GM18526 (cell line): ENCODE data around the gene CACNA1G.

Experiments
- POLR2A ChIP-seq: IDR thresholded peaks from 3 replicates; pipeline ENCODE4 v1.6.1; 2011; ENCODE audit not compliant: insufficient read length; ENCODE audit errors: extremely low read depth

Gene CACNA1G

DNA sequence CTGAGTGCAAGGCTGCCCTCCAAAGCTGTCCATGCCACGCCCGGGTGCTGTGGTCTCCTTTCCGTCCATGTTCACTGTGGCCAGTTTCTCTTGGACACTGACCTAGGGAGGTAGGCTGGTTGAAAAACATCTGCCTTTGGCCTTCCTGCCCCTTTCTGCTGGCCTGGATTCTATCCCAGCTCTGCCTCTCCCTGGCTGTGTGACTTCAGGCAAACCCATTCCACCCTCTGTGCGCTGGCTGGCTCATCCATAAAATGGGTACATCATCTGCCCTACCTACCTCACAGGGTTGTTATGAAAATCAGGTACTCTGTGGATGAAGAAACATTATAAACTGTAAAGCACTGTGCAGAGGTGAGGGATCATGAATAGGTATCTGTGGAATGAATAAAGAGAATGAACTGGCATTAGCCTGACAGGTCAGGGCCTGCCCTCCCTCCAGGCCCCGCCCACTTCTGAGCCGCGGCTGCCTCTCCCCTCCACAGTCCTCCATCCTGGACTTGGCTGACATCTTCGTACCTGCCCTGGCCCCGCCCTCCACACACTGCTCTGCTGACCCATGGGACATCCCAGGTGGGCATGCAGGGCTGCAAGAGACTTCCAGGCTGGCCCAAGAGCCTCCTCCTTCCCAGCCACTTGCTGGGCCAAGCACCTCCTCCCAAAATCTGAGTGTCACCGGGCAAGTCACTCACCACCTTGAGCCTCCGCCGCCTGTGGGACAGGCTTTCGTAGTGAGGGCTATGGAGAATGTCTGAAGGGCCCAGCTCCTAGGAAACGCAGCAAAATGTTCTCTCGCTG is 20.6 kb upstream of the CACNA1G start:
- TF ChIP-seq POLR2A, result no peak

DNA sequence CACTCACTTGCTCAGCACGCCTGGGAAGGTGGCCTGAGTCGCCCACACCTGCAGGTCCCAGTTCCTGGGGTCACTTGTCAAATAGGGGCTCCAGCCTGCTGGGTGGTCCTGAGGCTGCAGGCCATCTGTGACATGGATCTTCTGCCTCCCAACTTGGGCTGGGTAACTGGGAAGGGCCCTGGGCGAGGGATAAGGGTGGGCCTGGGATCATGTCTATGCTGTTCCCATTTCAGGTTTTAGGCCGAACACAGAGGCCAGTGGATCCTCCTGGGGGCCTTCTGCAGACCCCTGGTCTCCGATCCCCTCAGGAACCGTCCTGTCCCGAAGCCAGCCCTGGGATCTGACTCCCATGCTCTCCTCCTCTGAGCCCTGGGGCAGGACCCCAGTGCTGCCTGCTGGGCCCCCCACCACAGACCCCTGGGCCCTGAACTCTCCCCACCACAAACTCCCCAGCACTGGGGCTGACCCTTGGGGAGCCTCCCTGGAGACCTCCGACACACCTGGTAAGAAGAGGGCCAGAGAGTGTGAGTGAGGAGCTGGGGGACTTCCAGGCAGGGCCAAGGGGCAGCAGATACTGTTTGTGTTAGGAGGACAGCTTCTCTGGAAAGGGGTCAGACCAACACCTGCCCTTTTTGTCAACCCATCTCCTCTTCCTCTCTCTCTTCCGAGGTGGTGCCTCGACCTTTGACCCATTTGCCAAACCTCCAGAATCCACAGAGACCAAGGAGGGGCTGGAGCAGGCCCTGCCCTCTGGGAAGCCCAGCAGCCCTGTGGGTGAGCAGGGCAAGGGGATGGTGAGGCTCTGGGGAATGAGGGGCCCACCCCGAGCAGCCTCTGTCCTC is 19.7 kb upstream of the CACNA1G start:
- no peak for TF ChIP-seq POLR2A

DNA sequence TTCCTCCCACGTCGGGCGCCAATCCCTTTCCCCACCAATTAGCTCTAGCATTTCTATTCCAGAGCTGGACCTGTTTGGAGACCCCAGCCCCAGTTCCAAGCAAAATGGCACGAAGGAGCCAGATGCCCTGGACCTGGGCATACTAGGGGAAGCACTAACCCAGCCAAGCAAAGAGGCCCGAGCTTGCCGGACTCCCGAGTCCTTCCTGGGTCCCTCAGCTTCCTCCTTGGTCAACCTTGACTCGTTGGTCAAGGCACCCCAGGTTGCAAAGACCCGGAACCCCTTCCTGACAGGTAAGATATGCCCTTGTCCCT is 19.2 kb upstream of the CACNA1G start:
- no peak for TF ChIP-seq POLR2A

DNA sequence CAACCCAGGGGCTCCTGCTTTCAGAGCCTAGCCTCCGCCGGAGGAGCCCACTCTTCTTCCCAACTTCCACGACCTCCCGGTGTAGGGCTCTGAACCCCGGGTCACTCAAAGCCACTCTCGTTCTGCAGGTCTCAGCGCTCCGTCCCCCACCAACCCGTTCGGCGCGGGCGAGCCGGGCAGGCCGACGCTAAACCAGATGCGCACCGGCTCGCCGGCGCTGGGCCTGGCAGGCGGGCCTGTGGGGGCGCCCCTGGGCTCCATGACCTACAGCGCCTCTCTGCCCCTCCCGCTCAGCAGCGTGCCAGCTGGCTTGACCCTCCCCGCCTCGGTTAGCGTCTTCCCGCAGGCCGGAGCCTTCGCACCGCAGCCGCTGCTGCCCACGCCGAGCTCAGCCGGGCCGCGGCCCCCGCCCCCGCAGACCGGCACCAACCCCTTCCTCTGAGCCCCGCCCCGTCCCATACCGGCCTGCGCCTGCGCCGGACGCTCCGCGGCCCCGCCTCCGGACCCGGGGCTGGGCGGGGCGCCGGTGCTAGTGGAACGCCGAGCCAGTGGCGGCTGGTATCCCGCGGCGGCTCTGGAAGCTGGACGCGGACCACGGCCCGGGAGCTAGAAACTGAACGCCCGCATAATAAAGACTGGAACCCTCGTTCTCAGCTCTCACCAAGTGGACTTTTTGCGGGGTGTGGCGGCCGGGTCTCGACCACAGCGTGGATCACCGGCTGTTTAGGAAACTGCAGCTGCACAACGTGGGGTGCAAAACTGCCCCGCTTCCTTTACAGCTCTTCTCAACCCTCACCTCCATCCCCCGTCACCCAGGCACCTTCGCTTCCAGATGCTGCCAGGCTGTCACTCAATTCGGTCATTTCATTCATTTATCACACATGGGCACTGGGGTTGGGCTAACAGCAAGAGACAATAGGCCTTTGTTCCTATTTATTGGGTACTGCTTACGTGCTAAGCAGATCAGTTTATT is 18.5 kb upstream of the CACNA1G start:
- peak; percentile 36 for TF ChIP-seq POLR2A

DNA sequence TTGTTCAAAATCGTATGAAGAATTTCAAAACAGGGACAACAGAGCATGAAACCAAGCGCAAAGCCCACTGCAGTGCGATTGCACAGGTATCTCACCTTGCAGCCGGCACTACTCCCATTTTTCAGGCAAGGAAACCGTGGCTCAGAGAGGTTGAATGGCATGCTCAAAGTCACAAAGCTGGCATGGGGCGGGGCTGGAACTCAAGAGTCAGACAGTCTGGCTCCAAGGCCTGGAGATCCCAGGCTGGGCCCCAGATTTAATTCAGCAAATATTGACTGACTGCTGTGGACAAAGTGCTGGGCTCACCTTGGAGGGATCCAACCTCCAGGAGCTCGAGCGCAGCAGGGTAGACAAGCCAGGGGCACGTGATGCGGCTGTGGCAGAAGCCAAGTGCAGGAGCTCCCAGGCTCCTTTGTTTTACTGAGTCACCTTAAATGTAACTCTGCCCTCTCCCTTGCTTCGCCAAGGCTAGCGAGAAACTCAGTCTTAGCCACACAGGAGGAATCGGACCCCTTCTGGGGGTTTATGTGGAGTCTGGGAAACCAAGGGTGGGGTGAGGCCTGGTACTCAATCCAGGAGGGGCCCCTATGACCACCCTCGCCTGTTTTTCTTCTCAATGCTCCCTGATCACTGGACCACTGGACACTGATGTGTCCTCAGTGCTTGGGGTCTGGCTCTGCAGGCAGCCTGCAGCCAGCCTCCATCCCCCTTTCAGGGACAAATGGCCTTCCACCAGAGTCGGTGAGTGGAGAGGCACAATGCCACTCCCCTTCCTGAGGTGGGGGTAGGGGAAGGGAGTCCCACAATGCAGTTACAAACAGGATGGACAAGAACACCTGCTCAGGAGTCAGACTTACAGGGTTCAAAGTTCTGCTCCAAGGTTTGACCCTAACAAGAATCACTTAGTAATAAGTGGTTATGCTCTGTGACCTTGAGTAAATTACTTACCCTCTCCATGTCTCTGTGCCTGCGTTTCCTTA is 17.4 kb upstream of the CACNA1G start:
- TF ChIP-seq POLR2A, result no peak

DNA sequence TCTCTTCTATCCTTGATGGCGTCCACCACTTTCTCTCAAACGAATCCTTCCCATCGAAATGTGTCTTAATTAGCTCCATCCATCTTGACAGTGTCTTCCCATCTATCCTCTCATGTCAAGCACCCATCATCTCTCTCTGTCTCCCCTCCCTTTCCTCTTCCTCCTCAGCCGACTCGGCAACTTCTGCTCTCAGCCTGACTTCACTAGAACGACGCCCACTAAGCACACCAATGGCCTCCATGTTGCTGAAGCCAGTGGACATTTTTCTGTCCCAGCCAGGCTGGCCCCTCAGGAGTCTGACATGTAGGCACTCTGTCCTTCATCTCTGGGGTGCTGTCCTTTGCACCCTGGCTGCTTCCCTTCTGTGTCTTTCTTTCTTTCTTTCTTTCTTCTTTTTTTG is 16.0 kb upstream of the CACNA1G start:
- no peak for TF ChIP-seq POLR2A

DNA sequence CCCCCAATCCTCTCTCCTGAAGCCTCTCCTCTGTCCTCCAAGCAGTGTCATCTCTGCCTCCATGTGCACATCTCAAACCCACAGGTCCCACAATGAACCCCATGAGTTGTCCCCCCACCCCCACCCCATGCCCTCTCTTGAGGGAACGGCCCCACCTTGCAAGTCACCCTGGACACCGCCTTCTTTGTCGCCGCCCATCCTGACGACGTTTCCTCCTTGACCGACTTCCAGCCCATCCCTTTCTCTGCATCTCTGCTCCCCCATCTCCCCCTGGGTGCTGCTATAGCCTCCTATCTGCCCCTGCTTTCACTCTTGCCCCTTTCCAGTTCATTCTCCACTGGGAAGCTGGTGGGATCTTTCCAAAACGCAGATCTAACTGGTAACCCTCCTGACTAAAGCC is 15.2 kb upstream of the CACNA1G start:
- no peak for TF ChIP-seq POLR2A

DNA sequence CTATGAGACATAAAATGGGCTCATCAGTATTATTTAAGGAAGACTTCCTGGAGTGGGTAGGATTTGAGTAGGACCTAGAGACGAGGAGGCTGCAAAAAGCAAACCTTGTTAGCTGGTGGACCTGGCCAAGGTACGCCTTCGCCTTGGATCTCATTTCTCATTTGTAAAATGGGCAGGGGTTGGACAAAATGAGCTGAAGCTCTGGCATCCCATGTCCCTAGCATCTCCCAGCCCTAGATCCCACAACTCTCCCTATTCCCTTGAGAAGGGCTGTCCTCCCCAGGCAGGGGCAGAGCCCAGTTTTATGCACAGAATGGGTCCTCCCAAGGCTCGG is 13.8 kb upstream of the CACNA1G start:
- no peak for TF ChIP-seq POLR2A

DNA sequence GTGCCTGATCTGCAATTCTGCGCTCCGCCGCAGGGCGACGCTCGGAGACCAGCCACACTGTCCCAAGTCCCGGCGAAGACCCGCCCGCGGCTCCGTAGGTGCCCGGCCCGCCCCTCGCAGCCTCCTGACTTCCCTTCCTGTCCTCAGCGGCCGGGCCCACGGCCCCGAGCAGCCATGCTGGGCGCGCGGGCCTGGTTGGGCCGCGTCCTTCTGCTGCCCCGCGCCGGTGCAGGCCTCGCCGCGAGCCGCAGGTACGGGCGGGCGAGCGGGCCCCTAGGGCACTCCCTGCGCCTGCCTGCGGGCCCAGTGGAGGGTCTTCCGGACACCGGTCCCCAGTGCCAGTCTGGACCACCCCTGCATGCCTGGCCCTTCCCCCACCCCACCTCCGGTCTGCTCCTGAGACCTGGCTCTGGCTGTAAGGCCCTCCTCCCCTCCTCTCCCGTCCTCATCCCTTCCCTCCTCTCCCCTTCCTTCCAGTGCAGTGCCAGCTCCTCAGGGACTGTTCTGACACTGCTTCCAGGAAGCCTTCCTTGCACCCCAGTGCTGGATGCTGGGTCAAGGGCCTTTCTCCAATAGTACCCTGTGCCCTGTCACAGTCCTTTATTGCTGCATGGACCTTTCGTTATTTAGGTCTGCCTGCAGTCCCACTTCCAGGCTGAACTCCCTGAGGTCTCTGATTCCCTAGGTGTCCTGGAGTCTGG is 13.3 kb upstream of the CACNA1G start, which contains the start of gene SPATA20:
Gene SPATA20, plus strand, starts transcription at position 140 of the 701 bp plus-strand sequence. Its CDS starts 35 bp downstream, at position 175.
- peak; percentile 81 for TF ChIP-seq POLR2A

DNA sequence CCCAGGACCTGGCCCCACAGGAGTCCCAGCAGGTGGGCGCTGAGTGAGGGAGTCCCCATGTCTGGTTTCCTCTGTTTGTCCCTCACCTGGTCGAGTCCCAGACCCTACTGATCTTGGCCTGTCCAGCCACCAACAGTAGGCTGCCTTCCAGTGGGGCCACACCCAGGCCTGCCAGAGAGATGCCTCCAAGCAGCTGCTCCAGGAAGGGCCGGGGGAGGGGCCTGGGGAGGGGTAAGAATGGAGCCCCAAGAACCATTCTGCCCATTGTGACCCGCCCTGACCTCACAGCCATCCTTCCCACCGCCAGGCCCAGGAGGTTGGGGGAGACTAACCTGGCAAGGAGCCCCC is 12.8 kb upstream of the CACNA1G start:
- TF ChIP-seq POLR2A, result no peak

DNA sequence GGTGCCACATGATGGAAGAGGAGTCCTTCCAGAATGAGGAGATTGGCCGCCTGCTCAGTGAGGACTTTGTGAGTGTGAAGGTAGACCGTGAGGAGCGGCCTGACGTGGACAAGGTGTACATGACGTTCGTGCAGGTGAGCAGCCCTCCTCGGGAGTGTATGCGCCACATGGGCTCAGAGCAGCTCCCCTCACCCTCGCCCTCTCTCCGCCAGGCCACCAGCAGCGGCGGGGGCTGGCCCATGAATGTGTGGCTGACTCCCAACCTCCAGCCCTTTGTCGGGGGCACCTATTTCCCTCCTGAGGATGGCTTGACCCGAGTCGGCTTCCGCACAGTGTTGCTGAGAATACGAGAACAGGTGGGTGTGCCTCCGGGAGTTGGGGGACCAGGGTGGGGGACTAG is 11.7 kb upstream of the CACNA1G start:
- TF ChIP-seq POLR2A, result no peak

DNA sequence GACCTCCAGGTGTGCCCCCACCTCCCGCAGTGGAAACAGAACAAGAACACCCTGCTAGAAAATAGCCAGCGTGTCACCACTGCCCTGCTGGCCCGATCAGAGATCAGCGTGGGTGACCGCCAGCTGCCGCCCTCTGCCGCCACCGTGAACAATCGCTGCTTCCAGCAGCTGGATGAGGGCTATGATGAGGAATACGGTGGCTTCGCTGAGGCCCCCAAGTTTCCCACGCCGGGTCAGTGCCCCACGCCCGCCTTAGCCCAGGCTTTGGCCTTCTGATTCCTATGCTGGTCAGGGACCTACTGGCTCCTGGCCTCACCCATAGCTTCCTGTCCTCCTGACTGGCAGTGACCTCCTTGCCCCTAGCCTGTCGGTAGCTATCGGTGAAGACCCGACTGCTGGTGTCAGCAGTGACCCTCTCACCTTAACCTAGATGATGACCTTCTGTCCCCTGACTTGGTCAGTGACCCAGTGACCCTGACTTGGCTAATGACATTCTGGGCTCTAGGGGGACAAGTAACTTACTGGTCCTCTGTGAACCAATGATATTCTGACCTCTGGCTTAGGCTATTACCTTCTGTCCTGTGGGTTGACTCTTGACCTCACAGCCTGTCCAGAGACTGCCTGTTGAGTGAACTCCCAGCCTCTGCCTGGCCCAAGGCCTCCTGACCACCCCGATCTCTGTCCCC is 11.1 kb upstream of the CACNA1G start:
- TF ChIP-seq POLR2A, result no peak

DNA sequence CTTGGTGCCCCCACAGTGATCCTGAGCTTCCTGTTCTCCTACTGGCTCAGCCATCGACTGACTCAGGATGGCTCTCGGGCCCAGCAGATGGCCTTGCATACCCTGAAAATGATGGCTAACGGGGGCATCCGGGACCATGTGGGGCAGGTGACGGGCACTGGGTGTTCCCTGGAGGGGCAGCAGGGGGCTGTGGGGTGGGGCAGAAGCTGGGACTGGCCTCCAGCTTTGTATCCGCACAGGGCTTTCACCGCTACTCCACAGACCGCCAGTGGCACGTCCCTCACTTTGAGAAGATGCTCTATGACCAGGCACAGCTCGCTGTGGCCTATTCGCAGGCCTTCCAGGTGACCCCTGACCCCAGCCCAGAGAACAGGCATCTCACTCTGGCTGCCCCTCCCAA is 10.5 kb upstream of the CACNA1G start:
- TF ChIP-seq POLR2A, result no peak
